Cardiac atrium fibroblast (primary cell): ENCODE data around the gene SLC5A11. TPM values are rescaled to one million over a fixed set of nuclear protein-coding genes. Genes with fewer than 3 reads are reported as not detected.

ENCODE experiments used
- total RNA-seq: library from RNA; depleted of rRNA; stranded (reverse); fragments of >200 nt; gene quantifications from 2 replicates; pipeline ENCODE4 v1.2.3, GENCODE V29; 2015

The SLC5A11 gene
- not detected in 2 replicates for total RNA-seq

GRCh38 chr16:24845726-24846547 is at the start of gene SLC5A11:
SLC5A11 (plus strand) TSS chr16:24845963; CDS start chr16:24858644, 12,681 bp downstream.

Other genes starting within 250 kb of the SLC5A11 start
- gene TNRC6A, start 116.3 kb upstream of the SLC5A11 start, total RNA-seq = 16.6 and 17.2 TPM in 2 replicates
- gene ARHGAP17, start 169.4 kb downstream of the SLC5A11 start, total RNA-seq = 13.2 and 21.4 TPM in 2 replicates